ENCODE measurements around the gene ADRB1.

Gene ADRB1

GRCh38 chr10:114048472-114048871, 4.8 kb downstream of the ADRB1 start:
- no peak overlapping the region for H3K27ac ChIP-seq (ENCODE audit: low read depth, low read length)
- H3K4me2 ChIP-seq (ENCODE audit: low read length), result no peak overlapping the region
- no peaks in the 10 kb centered on the region for H3K79me2 ChIP-seq (ENCODE audit: control insufficient read depth, insufficient read depth, low read length)
- WGBS (ENCODE audit: extremely low coverage, insufficient coverage, low lambda C conversion rate), result no CpG with 5 or more reads among the region's 3 CpGs
- no peak overlapping the region for H2BK15ac ChIP-seq (replicated peaks; ENCODE audit: low read depth)
- H3K4me1 ChIP-seq (ENCODE audit: control insufficient read depth, low read depth, low read length), result no peaks in the 10 kb centered on the region
- no peak overlapping the region for H2BK120ac ChIP-seq (ENCODE audit: low read depth, low read length)
- DNase-seq, result no peak
- no peak overlapping the region for H3K4me3 ChIP-seq (ENCODE audit: low read length)
- no peak overlapping the region for H3K4ac ChIP-seq (ENCODE audit: low read depth, low read length)
- H3K79me1 ChIP-seq (ENCODE audit: low read length), result no peaks in the 10 kb centered on the region
- no peak overlapping the region for H3K23ac ChIP-seq (ENCODE audit: low read length)
- H2BK5ac ChIP-seq (ENCODE audit: low read length), result no peak overlapping the region
- H4K8ac ChIP-seq (ENCODE audit: low read depth, low read length), result no peak overlapping the region
- H3K27me3 ChIP-seq (ENCODE audit: insufficient read depth, low read length, poor library complexity), result peaks cover 23% of the 10 kb centered on the region
- H2AK5ac ChIP-seq (ENCODE audit: low read length), result no peak overlapping the region
- H3K36me3 ChIP-seq (ENCODE audit: control insufficient read depth, insufficient read depth, low read length), result no peaks in the 10 kb centered on the region
- H3K18ac ChIP-seq (ENCODE audit: low read length), result no peak overlapping the region
- H3K56ac ChIP-seq (ENCODE audit: low read length), result no peak overlapping the region
- H4K5ac ChIP-seq (ENCODE audit: low read length), result no peak overlapping the region
- H3K9ac ChIP-seq (ENCODE audit: low read length), result no peak overlapping the region

GRCh38 chr10:114051714-114052113, 8.0 kb downstream of the ADRB1 start:
- Histone ChIP-seq H3K23ac (ENCODE audit: low read length) (no peak overlapping the region), H2BK5ac (ENCODE audit: low read length) (no peak overlapping the region), H3K18ac (ENCODE audit: low read length) (no peak overlapping the region), H4K5ac (ENCODE audit: low read length) (no peak overlapping the region), H3K79me2 (ENCODE audit: control insufficient read depth, insufficient read depth, low read length) (no peaks in the 10 kb centered on the region), H3K56ac (ENCODE audit: low read length) (no peak overlapping the region), H3K79me1 (ENCODE audit: low read length) (no peaks in the 10 kb centered on the region), H4K8ac (ENCODE audit: low read depth, low read length) (no peak overlapping the region), H2BK15ac (replicated peaks; ENCODE audit: low read depth) (no peak overlapping the region), H3K27me3 (ENCODE audit: insufficient read depth, low read length, poor library complexity) (peaks cover 5% of the 10 kb centered on the region), H3K27ac (ENCODE audit: low read depth, low read length) (no peak overlapping the region), H3K4ac (ENCODE audit: low read depth, low read length) (no peak overlapping the region), H2BK120ac (ENCODE audit: low read depth, low read length) (no peak overlapping the region), H3K4me3 (ENCODE audit: low read length) (no peak overlapping the region), H2AK5ac (ENCODE audit: low read length) (no peak overlapping the region), H3K4me2 (ENCODE audit: low read length) (no peak overlapping the region), H3K4me1 (ENCODE audit: control insufficient read depth, low read depth, low read length) (no peaks in the 10 kb centered on the region), H3K9ac (ENCODE audit: low read length) (no peak overlapping the region), H3K36me3 (ENCODE audit: control insufficient read depth, insufficient read depth, low read length) (no peaks in the 10 kb centered on the region)
- no peak for DNase-seq
- WGBS (ENCODE audit: extremely low coverage, insufficient coverage, low lambda C conversion rate), result no CpG with 5 or more reads among the region's 3 CpGs

GRCh38 chr10:114052255-114052654, 8.6 kb downstream of the ADRB1 start:
- no CpG with 5 or more reads among the region's 1 CpG for WGBS (ENCODE audit: extremely low coverage, insufficient coverage, low lambda C conversion rate)

GRCh38 chr10:114053946-114054345, 10.3 kb downstream of the ADRB1 start:
- Histone ChIP-seq H3K56ac (ENCODE audit: low read length) (no peak overlapping the region), H4K8ac (ENCODE audit: low read depth, low read length) (no peak overlapping the region), H3K18ac (ENCODE audit: low read length) (no peak overlapping the region), H2BK5ac (ENCODE audit: low read length) (no peak overlapping the region), H3K4me1 (ENCODE audit: control insufficient read depth, low read depth, low read length) (no peaks in the 10 kb centered on the region), H4K5ac (ENCODE audit: low read length) (no peak overlapping the region), H3K79me2 (ENCODE audit: control insufficient read depth, insufficient read depth, low read length) (no peaks in the 10 kb centered on the region), H3K36me3 (ENCODE audit: control insufficient read depth, insufficient read depth, low read length) (no peaks in the 10 kb centered on the region), H3K4ac (ENCODE audit: low read depth, low read length) (no peak overlapping the region), H3K27ac (ENCODE audit: low read depth, low read length) (no peak overlapping the region), H3K27me3 (ENCODE audit: insufficient read depth, low read length, poor library complexity) (no peaks in the 10 kb centered on the region), H2BK120ac (ENCODE audit: low read depth, low read length) (no peak overlapping the region), H3K79me1 (ENCODE audit: low read length) (no peaks in the 10 kb centered on the region), H3K4me2 (ENCODE audit: low read length) (no peak overlapping the region), H3K4me3 (ENCODE audit: low read length) (no peak overlapping the region), H3K23ac (ENCODE audit: low read length) (no peak overlapping the region), H2AK5ac (ENCODE audit: low read length) (no peak overlapping the region), H2BK15ac (replicated peaks; ENCODE audit: low read depth) (no peak overlapping the region), H3K9ac (ENCODE audit: low read length) (no peak overlapping the region)
- DNase-seq, result no peak
- no CpG with 5 or more reads among the region's 4 CpGs for WGBS (ENCODE audit: extremely low coverage, insufficient coverage, low lambda C conversion rate)

More at GRCh38 chr10:114052255-114052654, 8.6 kb downstream of the ADRB1 start:
- DNase-seq, result no peak
- Histone ChIP-seq H3K27ac (ENCODE audit: low read depth, low read length) (no peak overlapping the region), H3K79me2 (ENCODE audit: control insufficient read depth, insufficient read depth, low read length) (no peaks in the 10 kb centered on the region), H3K23ac (ENCODE audit: low read length) (no peak overlapping the region), H2BK120ac (ENCODE audit: low read depth, low read length) (no peak overlapping the region), H4K8ac (ENCODE audit: low read depth, low read length) (no peak overlapping the region), H2BK5ac (ENCODE audit: low read length) (no peak overlapping the region), H3K9ac (ENCODE audit: low read length) (no peak overlapping the region), H3K18ac (ENCODE audit: low read length) (no peak overlapping the region), H3K4me2 (ENCODE audit: low read length) (no peak overlapping the region), H3K27me3 (ENCODE audit: insufficient read depth, low read length, poor library complexity) (no peaks in the 10 kb centered on the region), H3K56ac (ENCODE audit: low read length) (no peak overlapping the region), H3K36me3 (ENCODE audit: control insufficient read depth, insufficient read depth, low read length) (no peaks in the 10 kb centered on the region), H3K4ac (ENCODE audit: low read depth, low read length) (no peak overlapping the region), H3K4me1 (ENCODE audit: control insufficient read depth, low read depth, low read length) (no peaks in the 10 kb centered on the region), H4K5ac (ENCODE audit: low read length) (no peak overlapping the region), H2AK5ac (ENCODE audit: low read length) (no peak overlapping the region), H3K4me3 (ENCODE audit: low read length) (no peak overlapping the region), H2BK15ac (replicated peaks; ENCODE audit: low read depth) (no peak overlapping the region), H3K79me1 (ENCODE audit: low read length) (no peaks in the 10 kb centered on the region)

GRCh38 chr10:114057855-114058254, 14.2 kb downstream of the ADRB1 start:
- Histone ChIP-seq H4K5ac (ENCODE audit: low read length) (no peak overlapping the region), H2BK15ac (replicated peaks; ENCODE audit: low read depth) (no peak overlapping the region), H3K4ac (ENCODE audit: low read depth, low read length) (no peak overlapping the region), H3K4me3 (ENCODE audit: low read length) (no peak overlapping the region), H2BK120ac (ENCODE audit: low read depth, low read length) (no peak overlapping the region), H2AK5ac (ENCODE audit: low read length) (no peak overlapping the region), H3K23ac (ENCODE audit: low read length) (no peak overlapping the region), H3K27me3 (ENCODE audit: insufficient read depth, low read length, poor library complexity) (no peaks in the 10 kb centered on the region), H2BK5ac (ENCODE audit: low read length) (no peak overlapping the region), H3K18ac (ENCODE audit: low read length) (no peak overlapping the region), H3K9ac (ENCODE audit: low read length) (no peak overlapping the region), H3K79me2 (ENCODE audit: control insufficient read depth, insufficient read depth, low read length) (no peaks in the 10 kb centered on the region), H3K27ac (ENCODE audit: low read depth, low read length) (no peak overlapping the region), H3K4me2 (ENCODE audit: low read length) (no peak overlapping the region), H3K79me1 (ENCODE audit: low read length) (no peaks in the 10 kb centered on the region), H4K8ac (ENCODE audit: low read depth, low read length) (no peak overlapping the region), H3K36me3 (ENCODE audit: control insufficient read depth, insufficient read depth, low read length) (no peaks in the 10 kb centered on the region), H3K4me1 (ENCODE audit: control insufficient read depth, low read depth, low read length) (no peaks in the 10 kb centered on the region), H3K56ac (ENCODE audit: low read length) (no peak overlapping the region)
- no CpG with 5 or more reads among the region's 2 CpGs for WGBS (ENCODE audit: extremely low coverage, insufficient coverage, low lambda C conversion rate)
- no peak for DNase-seq

- H3K23ac ChIP-seq (ENCODE audit: low read length), result no peak overlapping the region
- H2BK5ac ChIP-seq (ENCODE audit: low read length), result no peak overlapping the region
- no peak for DNase-seq
- H3K4me3 ChIP-seq (ENCODE audit: low read length), result no peak overlapping the region
- H3K4me2 ChIP-seq (ENCODE audit: low read length), result no peak overlapping the region
- H4K5ac ChIP-seq (ENCODE audit: low read length), result no peak overlapping the region
- whole genome bisulfite sequencing (ENCODE audit: extremely low coverage, insufficient coverage, low lambda C conversion rate), result no CpG with 5 or more reads among the region's 1 CpG
- no peaks in the 10 kb centered on the region for H3K79me2 ChIP-seq (ENCODE audit: control insufficient read depth, insufficient read depth, low read length)
- no peak overlapping the region for H3K4ac ChIP-seq (ENCODE audit: low read depth, low read length)
- no peaks in the 10 kb centered on the region for H3K4me1 ChIP-seq (ENCODE audit: control insufficient read depth, low read depth, low read length)
- no peak overlapping the region for H2AK5ac ChIP-seq (ENCODE audit: low read length)
- no peak overlapping the region for H3K18ac ChIP-seq (ENCODE audit: low read length)
- no peaks in the 10 kb centered on the region for H3K79me1 ChIP-seq (ENCODE audit: low read length)
- H3K36me3 ChIP-seq (ENCODE audit: control insufficient read depth, insufficient read depth, low read length), result no peaks in the 10 kb centered on the region
- no peak overlapping the region for H3K27ac ChIP-seq (ENCODE audit: low read depth, low read length)
- no peaks in the 10 kb centered on the region for H3K27me3 ChIP-seq (ENCODE audit: insufficient read depth, low read length, poor library complexity)
- H4K8ac ChIP-seq (ENCODE audit: low read depth, low read length), result no peak overlapping the region
- H2BK120ac ChIP-seq (ENCODE audit: low read depth, low read length), result no peak overlapping the region
- no peak overlapping the region for H3K56ac ChIP-seq (ENCODE audit: low read length)
- no peak overlapping the region for H3K9ac ChIP-seq (ENCODE audit: low read length)
- H2BK15ac ChIP-seq (replicated peaks; ENCODE audit: low read depth), result no peak overlapping the region
Observed at GRCh38 chr10:114058297-114058696, 14.6 kb downstream of the ADRB1 start.
